B cell (primary cell): Measurements from ENCODE around the gene TMEM53. TPM values are rescaled to one million over a fixed set of nuclear protein-coding genes. Genes with fewer than 3 reads are reported as not detected.

Experiments used
- ATAC-seq: fragments of 200-7000 bp; cut with Tn5 transposase; one replicate; pipeline ENCODE4 v1.10.0; 2021; ENCODE audit warnings: low read depth, mild to moderate bottlenecking, moderate number of reproducible peaks, moderate library complexity
- CTCF ChIA-PET: fragments of 350-600 bp; sonication (Branson Sonifier 250); formaldehyde crosslinking; loops from one replicate; lab custom pipeline; 2021; ENCODE audit warnings: antibody characterized with exemption, inconsistent platforms; lab: Charles Lee
- POLR2A ChIA-PET: fragments of 350-600 bp; sonication (Branson Sonifier 250); formaldehyde crosslinking; loops from one replicate; lab custom pipeline; 2021; ENCODE audit warnings: antibody characterized with exemption; lab: Charles Lee
- DNase-seq: peaks from one replicate; pipeline ENCODE4 v3.0.0; 2013
- H2AFZ ChIP-seq: 2 replicates; pipeline ENCODE4 v1.6.1; 2012; ENCODE audit warnings: mild to moderate bottlenecking, low read depth, low read length; ENCODE audit not compliant: insufficient read depth, poor library complexity, severe bottlenecking
- H3K27ac ChIP-seq, 2 donors: 1 replicate in 1 of 2; 2 replicates in 1 of 2; pipeline ENCODE4 v1.5.1; 2012 to 2013; ENCODE audit warnings: low read length in 2 of 2, mild to moderate bottlenecking in 2 of 2, moderate library complexity in 1 of 2
- H3K27me3 ChIP-seq, 4 experiments: fragments of 200-600 bp in 1 of 4; sonication (generic) in 1 of 4; replicated peaks in 1 of 4; 1 replicate in 2 of 4; 2 replicates in 2 of 4; pipeline versions ENCODE4 v1.6.1 to v1.7.0; 2013 to 2016; ENCODE audit warnings: low read length in 3 of 4, mild to moderate bottlenecking in 2 of 4, mixed read lengths in 1 of 4, moderate library complexity in 1 of 4; ENCODE audit not compliant: insufficient read depth in 4 of 4, control insufficient read depth in 3 of 4; ENCODE audit errors: control extremely low read depth in 1 of 4
- H3K36me3 ChIP-seq, 2 experiments: replicated peaks in 1 of 2; 1 replicate in 1 of 2; 2 replicates in 1 of 2; pipeline versions ENCODE4 v1.6.1 to v1.7.1; 2013; ENCODE audit warnings: low read length in 1 of 2; ENCODE audit not compliant: insufficient read depth in 2 of 2, control insufficient read depth in 1 of 2; ENCODE audit errors: control extremely low read depth in 1 of 2, extremely low read depth in 1 of 2
- H3K4me1 ChIP-seq, 2 donors: fragments of 200-600 bp in 1 of 2; sonication (generic) in 1 of 2; 1 replicate in 1 of 2; 2 replicates in 1 of 2; pipeline versions ENCODE4 v1.5.1 to v1.6.1; 2013 to 2017; ENCODE audit warnings: low read length in 2 of 2; ENCODE audit not compliant: control insufficient read depth in 2 of 2, insufficient read depth in 2 of 2
- H3K4me2 ChIP-seq: replicated peaks from 2 replicates; pipeline ENCODE3; 2012; ENCODE audit warnings: mild to moderate bottlenecking, low read depth, low read length; ENCODE audit not compliant: poor library complexity, severe bottlenecking
- H3K4me3 ChIP-seq, 5 experiments: fragments of 200-600 bp in 1 of 5; sonication (generic) in 1 of 5; 1 replicate in 3 of 5; 2 replicates in 2 of 5; pipeline versions ENCODE4 v1.5.1 to v1.7.0; 2011 to 2016; ENCODE audit warnings: low read length in 4 of 5, mild to moderate bottlenecking in 4 of 5, low read depth in 2 of 5, control low read depth in 1 of 5, moderate library complexity in 1 of 5; ENCODE audit not compliant: insufficient read depth in 1 of 5; ENCODE audit errors: control extremely low read depth in 1 of 5, extremely low read depth in 1 of 5
- H3K79me2 ChIP-seq: fragments of 200-600 bp; sonication (generic); one replicate; pipeline ENCODE4 v1.6.0; 2016; ENCODE audit warnings: low read length; ENCODE audit not compliant: control insufficient read depth, insufficient read depth
- H3K9ac ChIP-seq: fragments of 200-600 bp; sonication (generic); 2 replicates; pipeline ENCODE4 v1.6.1; 2017; ENCODE audit warnings: mild to moderate bottlenecking, low read length, moderate library complexity
- H3K9me3 ChIP-seq, 3 donors: one replicate each; pipeline versions ENCODE4 v1.6.1 to v1.7.1; 2013; ENCODE audit warnings: low read length in 2 of 3; ENCODE audit not compliant: control insufficient read depth in 2 of 3, insufficient read depth in 1 of 3; ENCODE audit errors: control extremely low read depth in 1 of 3
- H4K20me1 ChIP-seq: 2 replicates; pipeline ENCODE4 v1.6.0; 2012; ENCODE audit warnings: mild to moderate bottlenecking, low read length; ENCODE audit not compliant: insufficient read depth, control insufficient read depth, poor library complexity, severe bottlenecking
- H3K27ac Mint-ChIP-seq: one replicate; pipeline ENCODE4 v1.8.0; 2021; ENCODE audit warnings: mixed read lengths
- H3K27me3 Mint-ChIP-seq: one replicate; pipeline ENCODE4 v1.8.0; 2021; ENCODE audit warnings: mixed read lengths
- H3K4me1 Mint-ChIP-seq: one replicate; pipeline ENCODE4 v1.8.0; 2021; ENCODE audit warnings: mixed read lengths
- H3K4me3 Mint-ChIP-seq: one replicate; pipeline ENCODE4 v1.8.0; 2021; ENCODE audit warnings: mixed read lengths
- H3K9me3 Mint-ChIP-seq: one replicate; pipeline ENCODE4 v1.8.0; 2022; ENCODE audit warnings: mixed read lengths; ENCODE audit not compliant: insufficient read depth
- EZH2 ChIP-seq: IDR thresholded peaks from 2 replicates; pipeline ENCODE4 v1.6.1; 2012; ENCODE audit warnings: borderline replicate concordance, low read depth, mild to moderate bottlenecking, moderate library complexity, low read length; ENCODE audit not compliant: insufficient read depth, poor library complexity, severe bottlenecking
- WGBS: methylation state at CpG from one replicate; pipeline ENCODE4 v1.1.5; 2013; ENCODE audit warnings: missing lambda C conversion rate; ENCODE audit not compliant: insufficient coverage; 5-methylcytosine and 5-hydroxymethylcytosine counted together
- intact Hi-C: fragments of 100-400 bp; cut with micrococcal nuclease; formaldehyde crosslinking; loops from one replicate; pipeline ENCODE4 v1.10.0; 2022
- polyA plus RNA-seq: library from polyadenylated mRNA; depleted of rRNA; stranded (reverse); fragments of >200 nt; gene quantifications from 2 replicates; pipeline ENCODE4 v1.2.3, GENCODE V29; 2012
- total RNA-seq, 2 donors: library from RNA; stranded (reverse); fragments of 120-200 nt in 1 of 2; gene quantifications; 1 replicate in 1 of 2; 2 replicates in 1 of 2; pipeline versions ENCODE4 v1.2.3 to v1.2.4, GENCODE V29; 2013 to 2022
- TF ChIP-seq, protein P1 (sequence below): fragments of 200-600 bp; IDR thresholded peaks from one replicate; pipeline ENCODE4 v1.8.0; 2022; ENCODE audit warnings: antibody characterized with exemption, mild to moderate bottlenecking

Gene TMEM53
- total and polyA plus RNA-seq, 2 donors (not counting 1 experiment from before 2014, with no cell fraction given), result 6.5 to 6.8 TPM

DNA sequence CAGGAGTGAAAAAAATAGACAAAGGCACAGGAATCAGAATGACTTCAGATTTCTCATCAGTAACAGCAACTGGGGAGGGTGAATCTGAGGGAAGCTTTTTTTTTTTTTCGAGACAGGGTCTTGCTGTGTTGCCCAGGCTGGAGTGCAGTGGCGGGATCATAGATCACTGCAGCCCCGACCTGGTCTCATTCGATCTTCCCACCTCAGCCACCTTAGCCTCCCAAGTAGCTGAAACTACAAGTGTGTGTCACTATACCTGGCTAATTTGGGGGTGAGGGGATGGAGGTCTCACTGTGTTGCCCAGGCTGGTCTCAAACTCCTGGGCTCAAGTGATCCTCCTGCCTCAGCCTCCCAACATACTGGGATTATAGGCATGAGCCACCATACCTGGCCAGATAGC lies 10.9 kb upstream of the TMEM53 start:
- Histone ChIP-seq H3K27me3 (no peaks in the 10 kb centered on the region), H3K27ac (no peak overlapping the region), H3K36me3 (no peaks in the 10 kb centered on the region), H2AFZ (no peak overlapping the region), H3K4me2 (no peak overlapping the region), H3K79me2 (no peaks in the 10 kb centered on the region), H3K9me3 (no peaks in the 10 kb centered on the region), H3K4me3 (no peak overlapping the region), H3K9ac (no peak overlapping the region), H3K4me1 (peaks cover 6% of the 10 kb centered on the region in 2 donors), H4K20me1 (no peaks in the 10 kb centered on the region)
- Mint-ChIP-seq H3K27me3 (no peaks in the 10 kb centered on the region), H3K9me3 (no peaks in the 10 kb centered on the region), H3K27ac (no peak overlapping the region), H3K4me1 (peaks cover 12% of the 10 kb centered on the region), H3K4me3 (no peak overlapping the region)
- intact Hi-C loops, result no loop called here
- POLR2A ChIA-PET, result no interaction called here
- TF ChIP-seq EZH2, result no peak
- TF ChIP-seq, protein P1, sequence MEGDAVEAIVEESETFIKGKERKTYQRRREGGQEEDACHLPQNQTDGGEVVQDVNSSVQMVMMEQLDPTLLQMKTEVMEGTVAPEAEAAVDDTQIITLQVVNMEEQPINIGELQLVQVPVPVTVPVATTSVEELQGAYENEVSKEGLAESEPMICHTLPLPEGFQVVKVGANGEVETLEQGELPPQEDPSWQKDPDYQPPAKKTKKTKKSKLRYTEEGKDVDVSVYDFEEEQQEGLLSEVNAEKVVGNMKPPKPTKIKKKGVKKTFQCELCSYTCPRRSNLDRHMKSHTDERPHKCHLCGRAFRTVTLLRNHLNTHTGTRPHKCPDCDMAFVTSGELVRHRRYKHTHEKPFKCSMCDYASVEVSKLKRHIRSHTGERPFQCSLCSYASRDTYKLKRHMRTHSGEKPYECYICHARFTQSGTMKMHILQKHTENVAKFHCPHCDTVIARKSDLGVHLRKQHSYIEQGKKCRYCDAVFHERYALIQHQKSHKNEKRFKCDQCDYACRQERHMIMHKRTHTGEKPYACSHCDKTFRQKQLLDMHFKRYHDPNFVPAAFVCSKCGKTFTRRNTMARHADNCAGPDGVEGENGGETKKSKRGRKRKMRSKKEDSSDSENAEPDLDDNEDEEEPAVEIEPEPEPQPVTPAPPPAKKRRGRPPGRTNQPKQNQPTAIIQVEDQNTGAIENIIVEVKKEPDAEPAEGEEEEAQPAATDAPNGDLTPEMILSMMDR, result no peak
- DNase-seq (no peak), ATAC-seq (no peak)
- CTCF ChIA-PET, result interaction anchor here (1.0 kb wide), 1 partner anchor 24 kb away, joined by 3 read pairs; no protein-coding TSS in a partner anchor
- no CpG with 5 or more reads among the region's 4 CpGs for WGBS

DNA sequence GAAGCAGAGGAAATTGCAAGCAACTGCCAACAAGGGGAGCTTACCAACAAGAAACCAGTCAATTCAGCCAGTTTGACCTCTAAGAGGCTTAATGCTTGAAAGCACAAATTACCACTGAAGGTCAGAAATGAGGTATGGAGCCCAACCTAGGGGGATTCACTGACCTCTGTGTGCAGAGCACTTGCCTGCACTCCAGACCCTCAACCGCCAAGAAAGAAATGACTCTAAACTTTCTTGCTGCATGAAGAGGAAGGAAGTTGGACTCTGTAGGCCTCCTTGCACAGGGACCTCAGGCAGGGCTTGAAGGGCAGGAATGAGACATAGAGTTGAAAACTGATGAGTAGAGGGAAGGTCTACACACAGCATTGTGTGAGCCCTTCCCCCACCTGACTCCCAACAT lies 10.2 kb upstream of the TMEM53 start:
- ChIA-PET POLR2A (no interaction called here), CTCF (interaction anchor here (0.6 to 1.4 kb wide), 3 partner anchors 24 to 30 kb away, joined by 3 to 5 read pairs (median 3); no protein-coding TSS in a partner anchor)
- no peak for TF ChIP-seq EZH2
- H3K4me2 ChIP-seq, result no peak overlapping the region
- H3K27ac ChIP-seq, result no peak overlapping the region
- Mint-ChIP-seq H3K4me3 (no peak overlapping the region), H3K9me3 (no peaks in the 10 kb centered on the region), H3K27ac (peak overlapping the region; percentile 20), H3K4me1 (peaks cover 12% of the 10 kb centered on the region), H3K27me3 (no peaks in the 10 kb centered on the region)
- H3K4me3 ChIP-seq, result no peak overlapping the region
- no peaks in the 10 kb centered on the region for H4K20me1 ChIP-seq
- peak overlapping the region; percentile 43 for H2AFZ ChIP-seq
- DNase-seq, result no peak
- peaks cover 6% of the 10 kb centered on the region in 2 donors for H3K4me1 ChIP-seq
- H3K9me3 ChIP-seq, result no peaks in the 10 kb centered on the region
- H3K9ac ChIP-seq, result no peak overlapping the region
- no peaks in the 10 kb centered on the region for H3K79me2 ChIP-seq
- no peaks in the 10 kb centered on the region for H3K36me3 ChIP-seq
- no peaks in the 10 kb centered on the region for H3K27me3 ChIP-seq
- no CpG with 5 or more reads among the region's 1 CpG for WGBS
- ATAC-seq, result no peak
- intact Hi-C loops, result no loop called here
